ENCODE measurements around the gene TFAP2B. TPM values are rescaled to one million over a fixed set of nuclear protein-coding genes. Genes with fewer than 3 reads are reported as not detected.

Gene TFAP2B
- total RNA-seq, 4 donors from 2014 or later = not detected

DNA sequence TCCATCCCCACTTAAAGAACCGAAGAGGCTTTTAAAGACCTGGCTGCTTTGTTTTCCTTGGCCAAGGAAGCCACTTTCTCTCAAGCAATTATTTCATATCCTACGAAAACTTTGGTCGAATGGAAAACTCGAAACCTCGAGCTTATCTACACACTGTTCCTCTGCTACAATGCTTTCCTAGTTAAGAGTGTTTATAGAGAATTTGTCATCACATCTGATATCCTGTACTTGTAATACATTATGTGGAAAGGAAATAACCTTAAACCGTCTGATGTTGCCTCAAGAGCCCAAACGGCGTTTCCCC lies 28.1 kb downstream of the TFAP2B start:
- no peak overlapping the region for H3K27ac ChIP-seq
- H3K36me3 ChIP-seq = no peaks in the 10 kb centered on the region
- WGBS, 2 donors = 7% methylated on average over 8 of the region's 8 CpGs
- no peak for DNase-seq
- H3K27me3 ChIP-seq = peaks cover 50% of the 10 kb centered on the region
- intact Hi-C loops (cut with DNase I) = no loop called here
- no peak overlapping the region for H3K4me3 ChIP-seq (replicated peaks in 1 of 3)
- no peaks in the 10 kb centered on the region for H3K9me3 ChIP-seq
- TF ChIP-seq, protein P1, sequence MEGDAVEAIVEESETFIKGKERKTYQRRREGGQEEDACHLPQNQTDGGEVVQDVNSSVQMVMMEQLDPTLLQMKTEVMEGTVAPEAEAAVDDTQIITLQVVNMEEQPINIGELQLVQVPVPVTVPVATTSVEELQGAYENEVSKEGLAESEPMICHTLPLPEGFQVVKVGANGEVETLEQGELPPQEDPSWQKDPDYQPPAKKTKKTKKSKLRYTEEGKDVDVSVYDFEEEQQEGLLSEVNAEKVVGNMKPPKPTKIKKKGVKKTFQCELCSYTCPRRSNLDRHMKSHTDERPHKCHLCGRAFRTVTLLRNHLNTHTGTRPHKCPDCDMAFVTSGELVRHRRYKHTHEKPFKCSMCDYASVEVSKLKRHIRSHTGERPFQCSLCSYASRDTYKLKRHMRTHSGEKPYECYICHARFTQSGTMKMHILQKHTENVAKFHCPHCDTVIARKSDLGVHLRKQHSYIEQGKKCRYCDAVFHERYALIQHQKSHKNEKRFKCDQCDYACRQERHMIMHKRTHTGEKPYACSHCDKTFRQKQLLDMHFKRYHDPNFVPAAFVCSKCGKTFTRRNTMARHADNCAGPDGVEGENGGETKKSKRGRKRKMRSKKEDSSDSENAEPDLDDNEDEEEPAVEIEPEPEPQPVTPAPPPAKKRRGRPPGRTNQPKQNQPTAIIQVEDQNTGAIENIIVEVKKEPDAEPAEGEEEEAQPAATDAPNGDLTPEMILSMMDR (IDR thresholded peaks at IDR 0.05) = no peak
- TF ChIP-seq POLR2A (IDR thresholded peaks at IDR 0.05) = no peak
- H3K4me1 ChIP-seq = peaks cover 0 to 10% of the 10 kb centered on the region in 2 donors

DNA sequence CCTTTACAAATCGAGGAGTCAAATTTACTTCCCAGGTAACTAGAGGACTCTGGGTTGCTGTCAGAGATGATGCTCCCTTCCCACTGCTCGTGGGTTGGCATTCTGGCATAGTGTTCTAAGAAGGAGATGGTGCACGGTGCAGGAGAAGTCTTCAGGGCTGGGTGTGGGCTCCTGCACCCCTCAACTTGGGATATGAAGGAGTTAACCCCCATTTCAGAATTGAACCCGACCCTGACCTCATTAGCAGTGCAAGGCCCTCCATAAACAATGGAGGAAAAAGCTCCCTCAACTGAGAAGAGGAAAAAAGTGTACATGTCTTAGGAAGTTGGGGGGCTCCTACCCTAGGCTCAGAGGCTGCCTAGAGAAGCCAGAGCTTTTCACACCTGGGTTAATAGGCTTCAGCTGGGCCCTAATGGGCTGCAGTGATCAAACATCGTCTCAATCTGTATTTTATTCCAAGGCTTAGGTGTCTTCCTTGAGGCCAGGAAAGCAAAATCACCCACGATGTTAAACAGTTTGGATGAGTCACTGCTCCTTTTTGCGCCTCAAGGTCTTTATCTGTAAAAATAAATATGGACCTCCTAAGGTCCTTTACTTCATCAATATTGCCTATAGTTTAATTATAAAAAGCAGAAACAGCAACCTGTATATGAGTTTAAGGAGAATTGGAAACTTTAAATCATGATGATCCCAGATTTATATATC lies 29.4 kb downstream of the TFAP2B start:
- no peaks in the 10 kb centered on the region for H3K36me3 ChIP-seq
- no peak for DNase-seq
- 4 to 5% methylated on average over 7 of the region's 7 CpGs for WGBS, 2 donors
- no peak for TF ChIP-seq POLR2A (IDR thresholded peaks at IDR 0.05)
- TF ChIP-seq, protein P1 (IDR thresholded peaks at IDR 0.05) = no peak
- no peak overlapping the region for H3K27ac ChIP-seq
- intact Hi-C loops (cut with DNase I) = no loop called here
- no peak overlapping the region for H3K4me3 ChIP-seq (replicated peaks in 1 of 3)
- peaks cover 0 to 10% of the 10 kb centered on the region in 2 donors for H3K4me1 ChIP-seq
- no peaks in the 10 kb centered on the region for H3K9me3 ChIP-seq
- peaks cover 40% of the 10 kb centered on the region for H3K27me3 ChIP-seq

- no peak for TF ChIP-seq POLR2A (IDR thresholded peaks at IDR 0.05)
- TF ChIP-seq, protein P1 (IDR thresholded peaks at IDR 0.05) = no peak
- H3K4me1 ChIP-seq = peaks cover 0 to 10% of the 10 kb centered on the region in 2 donors
- intact Hi-C loops (cut with DNase I) = no loop called here
- no peaks in the 10 kb centered on the region for H3K36me3 ChIP-seq
- H3K4me3 ChIP-seq (replicated peaks in 1 of 3) = no peak overlapping the region
- WGBS, 2 donors = 3 to 7% methylated on average over 24 to 27 of the region's 27 CpGs
- H3K27ac ChIP-seq = no peak overlapping the region
- no peak for DNase-seq
- no peaks in the 10 kb centered on the region for H3K9me3 ChIP-seq
- H3K27me3 ChIP-seq = peaks cover 33% of the 10 kb centered on the region
These were observed 30.5 kb downstream of the TFAP2B start for GRCh38 chr6:50848989-50849795.

DNA sequence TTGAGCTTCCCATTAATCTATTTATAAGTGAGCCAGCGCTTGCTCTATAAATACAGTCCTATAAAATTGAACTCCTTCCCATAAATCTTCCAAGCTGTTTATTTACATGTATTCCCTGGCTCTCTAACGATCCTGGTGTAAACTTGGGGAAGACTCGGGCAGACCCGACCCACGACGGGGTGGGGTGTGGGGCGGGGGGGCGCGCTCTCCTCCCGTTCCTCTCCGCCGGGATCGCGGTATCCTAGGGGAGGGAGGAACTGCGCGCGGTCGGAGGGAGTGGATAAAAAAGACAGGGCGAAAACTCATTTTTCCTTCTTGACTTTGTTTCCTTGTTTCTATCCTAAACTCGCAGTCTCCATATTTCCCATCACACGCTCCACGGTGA lies 31.1 kb downstream of the TFAP2B start:
- Histone ChIP-seq H3K36me3 (no peaks in the 10 kb centered on the region), H3K27me3 (peaks cover 29% of the 10 kb centered on the region), H3K4me3 (replicated peaks in 1 of 3) (no peak overlapping the region), H3K27ac (no peak overlapping the region), H3K9me3 (no peaks in the 10 kb centered on the region), H3K4me1 (peaks cover 0 to 10% of the 10 kb centered on the region in 2 donors)
- 3 to 5% methylated on average over 22 of the region's 22 CpGs for WGBS, 2 donors
- intact Hi-C loops (cut with DNase I) = no loop called here
- TF ChIP-seq, protein P1 (IDR thresholded peaks at IDR 0.05) = no peak
- TF ChIP-seq POLR2A (IDR thresholded peaks at IDR 0.05) = no peak
- DNase-seq = no peak

All from thyroid gland (tissue), 4 donors.